GM12873 (cell line): ENCODE results near the gene ANP32A.

ENCODE experiments used
- TF ChIP-seq, protein P1 (sequence below): IDR thresholded peaks from 2 replicates; pipeline ENCODE4 v1.5.1; 2012; ENCODE audit warnings: low read depth, mild to moderate bottlenecking, moderate library complexity, low read length, control low read depth; ENCODE audit not compliant: insufficient read depth; ENCODE audit errors: missing control alignments

Gene ANP32A

GRCh38 chr15:68790242-68790575, 30.5 kb downstream of the ANP32A start:
- TF ChIP-seq, protein P1, sequence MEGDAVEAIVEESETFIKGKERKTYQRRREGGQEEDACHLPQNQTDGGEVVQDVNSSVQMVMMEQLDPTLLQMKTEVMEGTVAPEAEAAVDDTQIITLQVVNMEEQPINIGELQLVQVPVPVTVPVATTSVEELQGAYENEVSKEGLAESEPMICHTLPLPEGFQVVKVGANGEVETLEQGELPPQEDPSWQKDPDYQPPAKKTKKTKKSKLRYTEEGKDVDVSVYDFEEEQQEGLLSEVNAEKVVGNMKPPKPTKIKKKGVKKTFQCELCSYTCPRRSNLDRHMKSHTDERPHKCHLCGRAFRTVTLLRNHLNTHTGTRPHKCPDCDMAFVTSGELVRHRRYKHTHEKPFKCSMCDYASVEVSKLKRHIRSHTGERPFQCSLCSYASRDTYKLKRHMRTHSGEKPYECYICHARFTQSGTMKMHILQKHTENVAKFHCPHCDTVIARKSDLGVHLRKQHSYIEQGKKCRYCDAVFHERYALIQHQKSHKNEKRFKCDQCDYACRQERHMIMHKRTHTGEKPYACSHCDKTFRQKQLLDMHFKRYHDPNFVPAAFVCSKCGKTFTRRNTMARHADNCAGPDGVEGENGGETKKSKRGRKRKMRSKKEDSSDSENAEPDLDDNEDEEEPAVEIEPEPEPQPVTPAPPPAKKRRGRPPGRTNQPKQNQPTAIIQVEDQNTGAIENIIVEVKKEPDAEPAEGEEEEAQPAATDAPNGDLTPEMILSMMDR: no peak

DNA sequence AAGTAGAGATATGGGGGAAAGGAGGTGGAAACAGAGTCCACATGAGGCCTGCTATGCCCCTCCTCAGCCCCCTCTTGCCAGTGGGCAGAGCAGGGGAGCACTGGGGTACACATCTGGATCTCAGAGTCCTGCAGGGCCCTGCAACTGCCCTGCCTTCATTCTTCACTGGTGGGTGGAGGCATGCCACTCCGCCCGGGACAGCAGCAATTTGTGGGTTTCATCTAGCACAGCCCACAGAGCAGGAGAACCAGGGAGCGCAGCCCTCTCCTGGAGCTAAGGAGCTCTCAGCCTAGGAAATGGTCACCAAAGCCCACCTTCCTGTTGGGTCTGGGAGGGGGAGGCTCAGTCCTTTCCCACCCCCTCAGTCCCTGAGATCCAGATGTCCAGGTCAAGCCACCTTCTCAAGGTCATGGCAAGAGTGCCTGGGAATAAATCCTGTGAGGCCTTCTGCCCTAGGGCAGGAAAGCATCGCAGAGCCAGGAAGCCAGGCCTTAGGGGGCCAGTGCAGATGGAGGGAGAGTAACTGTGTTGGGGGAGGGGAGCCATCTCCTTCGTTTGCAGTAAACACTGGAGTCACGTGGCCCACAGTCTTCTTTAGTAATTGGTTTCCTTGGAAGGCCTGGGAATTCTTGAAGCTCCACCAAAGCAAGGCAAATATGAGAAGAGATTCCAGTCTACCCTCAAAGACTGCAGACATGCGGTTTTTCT, 31.0 kb downstream of the ANP32A start:
- TF ChIP-seq, protein P1: no peak

DNA sequence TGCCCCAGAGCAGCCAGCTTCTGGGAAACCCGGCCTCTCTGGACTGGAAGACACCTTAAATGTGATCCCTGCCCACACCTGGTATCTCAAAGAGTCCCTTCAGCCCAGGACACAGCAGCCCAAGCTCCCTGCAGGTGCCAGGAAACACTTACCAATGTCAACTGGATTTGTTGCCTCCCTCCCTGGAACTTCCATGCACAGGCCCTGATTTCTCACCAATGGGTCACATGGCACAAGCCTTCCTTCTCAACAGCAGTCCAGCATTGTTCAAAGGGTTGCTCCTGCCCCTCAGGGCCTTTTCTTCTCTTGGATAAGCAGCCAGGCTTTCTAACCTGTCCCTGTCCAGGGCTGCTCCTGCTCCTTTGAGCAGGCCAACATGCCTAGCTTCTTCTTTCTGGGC, 31.6 kb downstream of the ANP32A start:
- TF ChIP-seq, protein P1: no peak

- TF ChIP-seq, protein P1: no peak
Measured at GRCh38 chr15:68788264-68788624, 32.5 kb downstream of the ANP32A start.

- TF ChIP-seq, protein P1: no peak
Measured at GRCh38 chr15:68787609-68788263, 33.0 kb downstream of the ANP32A start.

DNA sequence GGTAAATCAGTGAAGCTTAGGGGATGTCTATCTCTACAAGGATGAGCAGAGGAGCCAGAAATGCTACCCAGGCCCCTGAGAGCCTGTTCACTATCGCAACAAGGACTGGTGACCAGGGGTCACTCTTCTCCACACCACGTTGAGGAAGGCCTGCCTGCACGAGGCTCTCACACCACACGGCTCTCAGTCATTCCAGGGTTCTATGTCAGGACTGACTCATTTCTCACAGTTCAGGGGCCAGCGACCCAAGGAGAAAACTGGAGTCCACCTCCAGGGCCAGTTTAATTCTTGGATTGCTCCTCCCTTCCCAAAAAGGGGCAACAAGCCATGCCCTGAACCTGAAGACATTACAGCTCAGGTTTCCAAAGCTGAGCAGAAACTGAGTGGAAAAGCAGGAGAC, 33.9 kb downstream of the ANP32A start:
- TF ChIP-seq, protein P1: no peak

- TF ChIP-seq, protein P1: no peak
Measured at GRCh38 chr15:68785541-68785940, 35.2 kb downstream of the ANP32A start.
